Endothelial cell of umbilical vein (primary cell): Measurements from ENCODE around the gene CHRNA10. TPM values are rescaled to one million over a fixed set of nuclear protein-coding genes. Genes with fewer than 3 reads are reported as not detected.

Source experiments
- BruUV-seq: library from RNA; stranded (reverse); fragments of 400-500 nt; replicated peaks from 2 replicates; lab custom pipeline; 2021; lab: Mats Ljungman, UMichigan
- CTCF ChIA-PET: fragments of 300-600, 350-600 bp; sonication (Branson Sonifier 250); formaldehyde crosslinking; loops from one replicate; lab custom pipeline; 2021; ENCODE audit warnings: antibody characterized with exemption, inconsistent platforms; lab: Charles Lee
- POLR2A ChIA-PET: fragments of 300-600, 350-600 bp; sonication (Branson Sonifier 250); formaldehyde crosslinking; loops from one replicate; lab custom pipeline; 2021; ENCODE audit warnings: antibody characterized with exemption, inconsistent platforms; lab: Charles Lee
- DNase-seq: peaks from one replicate; pipeline ENCODE4 v3.0.0-alpha.2; 2011; ENCODE audit warnings: low read depth, low spot score
- FAIRE-seq: peaks from 2 replicates; lab custom pipeline; 2011; peaks lifted over from hg19 to GRCh38; lab: Jason Lieb, UNC
- H2AFZ ChIP-seq: 2 replicates; pipeline ENCODE4 v1.6.0; 2012; ENCODE audit warnings: low read depth, low read length, control low read depth, inconsistent platforms
- H3K27ac ChIP-seq: 2 replicates; pipeline ENCODE4 v1.5.1; 2011; ENCODE audit warnings: low read depth, mild to moderate bottlenecking, control low read depth, low read length, moderate library complexity; ENCODE audit not compliant: insufficient read depth
- H3K27me3 ChIP-seq, 2 experiments: 2 replicates each; pipeline versions ENCODE4 v1.6.0 to v1.6.1; 2011; ENCODE audit warnings: low read length in 2 of 2, mixed read lengths in 1 of 2; ENCODE audit not compliant: control insufficient read depth in 2 of 2, insufficient read depth in 2 of 2
- H3K36me3 ChIP-seq, 2 experiments: 2 replicates in 1 of 2; 3 replicates in 1 of 2; pipeline ENCODE4 v1.5.1; 2011; ENCODE audit warnings: low read length in 2 of 2, mild to moderate bottlenecking in 1 of 2, moderate library complexity in 1 of 2; ENCODE audit not compliant: control insufficient read depth in 2 of 2, insufficient read depth in 2 of 2; ENCODE audit errors: extremely low read depth in 1 of 2
- H3K4me1 ChIP-seq: 3 replicates; pipeline ENCODE4 v1.5.1; 2011; ENCODE audit warnings: mild to moderate bottlenecking, low read length; ENCODE audit not compliant: control insufficient read depth, insufficient read depth; ENCODE audit errors: extremely low read depth
- H3K4me2 ChIP-seq: 2 replicates; pipeline ENCODE4 v1.6.1; 2011; ENCODE audit warnings: low read length, control low read depth, mixed read lengths; ENCODE audit not compliant: insufficient read depth
- H3K4me3 ChIP-seq, 3 experiments: fragments of 200-600 bp in 1 of 3; sonication (generic), shearing (Covaris generic) in 1 of 3; replicated peaks in 1 of 3; 2 replicates each; pipeline ENCODE4 v1.5.1; 2011 to 2016; ENCODE audit warnings: control low read depth in 3 of 3, low read length in 3 of 3, mild to moderate bottlenecking in 2 of 3, inconsistent platforms in 1 of 3, low read depth in 1 of 3, moderate library complexity in 1 of 3; ENCODE audit not compliant: insufficient read depth in 1 of 3
- H3K79me2 ChIP-seq: 2 replicates; pipeline ENCODE4 v1.6.0; 2012; ENCODE audit warnings: low read length, inconsistent platforms; ENCODE audit not compliant: control insufficient read depth, insufficient read depth
- H3K9ac ChIP-seq: replicated peaks from 2 replicates; pipeline ENCODE3; 2011; ENCODE audit warnings: low read length, control low read depth; ENCODE audit not compliant: insufficient read depth; ENCODE audit errors: extremely low read depth
- H3K9me1 ChIP-seq: replicated peaks from 3 replicates; pipeline ENCODE4 v1.6.0; 2011; ENCODE audit warnings: mild to moderate bottlenecking, low read length; ENCODE audit not compliant: control insufficient read depth, insufficient read depth; ENCODE audit errors: extremely low read depth
- H3K9me3 ChIP-seq: replicated peaks from 2 replicates; pipeline ENCODE4 v1.5.1; 2012; ENCODE audit warnings: low read length, inconsistent platforms; ENCODE audit not compliant: control insufficient read depth, insufficient read depth
- H4K20me1 ChIP-seq: replicated peaks from 2 replicates; pipeline ENCODE3; 2011; ENCODE audit warnings: mild to moderate bottlenecking, low read length; ENCODE audit not compliant: control insufficient read depth, insufficient read depth; ENCODE audit errors: extremely low read depth
- CTCF ChIP-seq, 2 donors: IDR thresholded peaks; 1 replicate in 1 of 2; 2 replicates in 1 of 2; pipeline ENCODE4 v1.5.1; 2011; ENCODE audit warnings: low read length in 2 of 2, mild to moderate bottlenecking in 2 of 2, moderate library complexity in 2 of 2, control low read depth in 1 of 2, inconsistent platforms in 1 of 2, low read depth in 1 of 2; ENCODE audit not compliant: insufficient read depth in 1 of 2; ENCODE audit errors: extremely low read depth in 1 of 2
- EZH2 ChIP-seq: IDR thresholded peaks from 2 replicates; pipeline ENCODE4 v1.6.1; 2012; ENCODE audit warnings: borderline replicate concordance, low read depth, mild to moderate bottlenecking, moderate library complexity, low read length, inconsistent platforms; ENCODE audit not compliant: severe bottlenecking
- FOS ChIP-seq: IDR thresholded peaks from 2 replicates; pipeline ENCODE4 v1.6.1; 2011; ENCODE audit warnings: mild to moderate bottlenecking, low read length, moderate library complexity, borderline replicate concordance; ENCODE audit not compliant: insufficient read depth
- GATA2 ChIP-seq: IDR thresholded peaks from 2 replicates; pipeline ENCODE4 v1.7.0; 2011; ENCODE audit warnings: low read depth, mild to moderate bottlenecking, moderate library complexity, mixed read lengths, low read length; ENCODE audit not compliant: insufficient read length, insufficient read depth
- JUN ChIP-seq: IDR thresholded peaks from 2 replicates; pipeline ENCODE4 v1.6.1; 2011; ENCODE audit warnings: borderline replicate concordance, low read depth; ENCODE audit not compliant: insufficient read length, insufficient read depth
- MYC ChIP-seq: IDR thresholded peaks from one replicate; pipeline ENCODE4 v1.6.1; 2011; ENCODE audit warnings: mild to moderate bottlenecking, low read depth, low read length
- POLR2A ChIP-seq: IDR thresholded peaks from 2 replicates; pipeline ENCODE4 v1.6.1; 2012; ENCODE audit warnings: low read depth, mild to moderate bottlenecking, control low read depth, low read length
- POLR2AphosphoS5 ChIP-seq: IDR thresholded peaks from 2 replicates; pipeline ENCODE4 v1.6.1; 2012; ENCODE audit warnings: low read depth, mild to moderate bottlenecking, control low read depth, low read length, moderate library complexity; ENCODE audit not compliant: insufficient read depth
- dilution Hi-C: fragments of 300-500 bp; cut with MboI; formaldehyde crosslinking; loops from one replicate; pipeline ENCODE4 v1.15.0; 2019; ENCODE audit warnings: low sequenced_read_pairs; ENCODE audit not compliant: extremely low pct_ligation_motif_present
- intact Hi-C: fragments of 100-400 bp; cut with micrococcal nuclease; formaldehyde crosslinking; loops from one replicate; pipeline ENCODE4 v1.10.0; 2022
- polyA plus RNA-seq, 4 experiments: library from polyadenylated mRNA; depleted of rRNA in 3 of 4; stranded (reverse) in 3 of 4; unstranded in 1 of 4; fragments of >200 nt; gene quantifications; 2 replicates each; pipeline versions ENCODE4 v1.2.1 to v1.2.3, GENCODE V29; 2011 to 2012; ENCODE audit warnings: missing spikeins in 1 of 4
- total RNA-seq: library from RNA; stranded (reverse); gene quantifications from 2 replicates; pipeline ENCODE4 v1.2.3, GENCODE V29; 2021
- TF ChIP-seq, protein P1 (sequence below): IDR thresholded peaks from 2 replicates; pipeline ENCODE4 v1.6.1; 2011; ENCODE audit not compliant: insufficient read depth, insufficient read length

Gene CHRNA10
- total and polyA plus RNA-seq, 2 donors (not counting 3 experiments of a cell fraction or from before 2014, with no cell fraction given): 1.1 to 1.8 TPM

- H3K4me1 ChIP-seq: peaks cover 5% of the 10 kb centered on the region
- no peak for FAIRE-seq
- dilution Hi-C loops (no loop called here), intact Hi-C loops (no loop called here)
- no peak overlapping the region for H3K4me3 ChIP-seq
- H3K27me3 ChIP-seq: peaks cover 1 to 2% of the 10 kb centered on the region in 2 experiments
- POLR2A ChIA-PET: no interaction called here
- H3K9ac ChIP-seq: no peak overlapping the region
- H3K79me2 ChIP-seq: no peaks in the 10 kb centered on the region
- TF ChIP-seq JUN (no peak), MYC (no peak), POLR2A (no peak)
- TF ChIP-seq, protein P1, sequence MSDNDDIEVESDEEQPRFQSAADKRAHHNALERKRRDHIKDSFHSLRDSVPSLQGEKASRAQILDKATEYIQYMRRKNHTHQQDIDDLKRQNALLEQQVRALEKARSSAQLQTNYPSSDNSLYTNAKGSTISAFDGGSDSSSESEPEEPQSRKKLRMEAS: no peak
- H3K9me3 ChIP-seq: no peaks in the 10 kb centered on the region
- no peaks in the 10 kb centered on the region for H3K9me1 ChIP-seq
- BruUV-seq: no TSS peak
- H2AFZ ChIP-seq: no peak overlapping the region
- H3K27ac ChIP-seq: no peak overlapping the region
- DNase-seq: no peak
- no peak overlapping the region for H3K4me2 ChIP-seq
- H3K36me3 ChIP-seq: no peaks in the 10 kb centered on the region
- CTCF ChIA-PET: no interaction called here
- H4K20me1 ChIP-seq: no peaks in the 10 kb centered on the region
Measured at GRCh38 chr11:3638513-3638912, 32.7 kb downstream of the CHRNA10 start.

DNA sequence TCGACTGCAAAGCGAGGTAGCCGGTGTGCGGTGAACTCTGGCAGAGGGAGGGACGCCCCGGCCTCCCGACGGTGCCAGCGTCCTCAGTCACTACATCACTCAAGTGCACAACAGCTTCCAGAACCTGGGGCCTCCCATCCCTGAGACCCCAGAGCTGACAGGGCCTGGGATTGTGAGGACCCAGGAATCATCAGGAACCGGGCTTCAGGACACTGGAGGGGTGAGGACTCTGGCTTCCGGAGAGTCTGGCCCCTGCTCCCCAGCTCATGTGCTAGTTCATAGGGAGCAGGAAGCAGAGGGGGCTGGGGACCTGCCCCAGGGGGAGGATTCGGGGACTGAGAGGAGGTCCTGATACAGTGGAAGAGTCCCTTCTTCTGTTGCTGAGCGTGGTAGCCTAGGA lies 34.0 kb downstream of the CHRNA10 start:
- Histone ChIP-seq H3K36me3 (no peaks in the 10 kb centered on the region), H3K27me3 (no peaks in the 10 kb centered on the region), H3K4me2 (no peak overlapping the region), H3K27ac (no peak overlapping the region), H3K79me2 (no peaks in the 10 kb centered on the region), H3K4me1 (peaks cover under 1% of the 10 kb centered on the region), H3K9me3 (no peaks in the 10 kb centered on the region), H3K4me3 (no peak overlapping the region), H3K9ac (no peak overlapping the region), H2AFZ (no peak overlapping the region), H4K20me1 (no peaks in the 10 kb centered on the region), H3K9me1 (no peaks in the 10 kb centered on the region)
- DNase-seq: no peak
- ChIA-PET CTCF (no interaction called here), POLR2A (interaction anchor here (0.7 kb wide), 1 partner anchor 182 kb away, joined by 3 read pairs; no protein-coding TSS in a partner anchor)
- TF ChIP-seq MYC (no peak), CTCF (IDR thresholded peaks at IDR 0.05; ENCODE audit: extremely low read depth in 1 of 2, insufficient read depth in 1 of 2, low read depth in 1 of 2, low read length in 2 of 2) (no peak), GATA2 (no peak), EZH2 (no peak), POLR2A (no peak), FOS (no peak), POLR2AphosphoS5 (no peak), JUN (no peak)
- TF ChIP-seq, protein P1: no peak
- intact Hi-C loops (no loop called here), dilution Hi-C loops (no loop called here)
- BruUV-seq: no TSS peak
- FAIRE-seq: no peak
